ENCODE data around the gene L3HYPDH.
"Not testable (repeated sequence)": the region's sequence is repeated elsewhere in the genome, so short reads cannot be mapped to it uniquely, and the experiment has no call there.

Gene L3HYPDH

GRCh38 chr14:59461891-59462290 is 22.3 kb downstream of the L3HYPDH start:
- Histone ChIP-seq H3K36me3 (ENCODE audit: insufficient read depth, low read length) (no peaks in the 10 kb centered on the region), H3K9me3 (ENCODE audit: control insufficient read depth, insufficient read depth, low read length) (no peaks in the 10 kb centered on the region), H3K4me1 (ENCODE audit: insufficient read depth, low read length) (no peaks in the 10 kb centered on the region), H3K9ac (ENCODE audit: low read depth, low read length) (no peak overlapping the region)

GRCh38 chr14:59460378-59460777 is 23.8 kb downstream of the L3HYPDH start:
- no peak overlapping the region for H3K9ac ChIP-seq (ENCODE audit: low read depth, low read length)

GRCh38 chr14:59458486-59458885 is 25.7 kb downstream of the L3HYPDH start:
- H3K9me3 ChIP-seq (ENCODE audit: control insufficient read depth, insufficient read depth, low read length): no peaks in the 10 kb centered on the region
- no peaks in the 10 kb centered on the region for H3K4me1 ChIP-seq (ENCODE audit: insufficient read depth, low read length)
- H3K36me3 ChIP-seq (ENCODE audit: insufficient read depth, low read length): no peaks in the 10 kb centered on the region
- H3K9ac ChIP-seq (ENCODE audit: low read depth, low read length): no peak overlapping the region

More at GRCh38 chr14:59460378-59460777, 23.8 kb downstream of the L3HYPDH start:
- Histone ChIP-seq H3K9me3 (ENCODE audit: control insufficient read depth, insufficient read depth, low read length) (no peaks in the 10 kb centered on the region), H3K36me3 (ENCODE audit: insufficient read depth, low read length) (no peaks in the 10 kb centered on the region), H3K4me1 (ENCODE audit: insufficient read depth, low read length) (no peaks in the 10 kb centered on the region)

GRCh38 chr14:59455411-59455810 is 28.8 kb downstream of the L3HYPDH start:
- H3K36me3 ChIP-seq (ENCODE audit: insufficient read depth, low read length): no peaks in the 10 kb centered on the region
- no peak overlapping the region for H3K9ac ChIP-seq (ENCODE audit: low read depth, low read length)
- no peaks in the 10 kb centered on the region for H3K9me3 ChIP-seq (ENCODE audit: control insufficient read depth, insufficient read depth, low read length)

GRCh38 chr14:59454139-59454538 is 30.1 kb downstream of the L3HYPDH start:
- no peak overlapping the region for H3K9ac ChIP-seq (ENCODE audit: low read depth, low read length)
- H3K36me3 ChIP-seq (ENCODE audit: insufficient read depth, low read length): no peaks in the 10 kb centered on the region
- no peaks in the 10 kb centered on the region for H3K4me1 ChIP-seq (ENCODE audit: insufficient read depth, low read length)
- no peaks in the 10 kb centered on the region for H3K9me3 ChIP-seq (ENCODE audit: control insufficient read depth, insufficient read depth, low read length)

More at GRCh38 chr14:59455411-59455810, 28.8 kb downstream of the L3HYPDH start:
- no peaks in the 10 kb centered on the region for H3K4me1 ChIP-seq (ENCODE audit: insufficient read depth, low read length)

GRCh38 chr14:59451849-59452248 is 32.4 kb downstream of the L3HYPDH start:
- Histone ChIP-seq H3K9ac (ENCODE audit: low read depth, low read length) (no peak overlapping the region), H3K9me3 (ENCODE audit: control insufficient read depth, insufficient read depth, low read length) (no peaks in the 10 kb centered on the region), H3K36me3 (ENCODE audit: insufficient read depth, low read length) (no peaks in the 10 kb centered on the region), H3K4me1 (ENCODE audit: insufficient read depth, low read length) (no peaks in the 10 kb centered on the region)

GRCh38 chr14:59450716-59451115 is 33.5 kb downstream of the L3HYPDH start:
- Histone ChIP-seq H3K36me3 (ENCODE audit: insufficient read depth, low read length) (no peaks in the 10 kb centered on the region), H3K9me3 (ENCODE audit: control insufficient read depth, insufficient read depth, low read length) (no peaks in the 10 kb centered on the region), H3K4me1 (ENCODE audit: insufficient read depth, low read length) (no peaks in the 10 kb centered on the region), H3K9ac (ENCODE audit: low read depth, low read length) (no peak overlapping the region)

GRCh38 chr14:59448673-59449072 is 35.5 kb downstream of the L3HYPDH start:
- H3K36me3 ChIP-seq (ENCODE audit: insufficient read depth, low read length); H3K9ac ChIP-seq (ENCODE audit: low read depth, low read length); H3K9me3 ChIP-seq (ENCODE audit: control insufficient read depth, insufficient read depth, low read length); H3K4me1 ChIP-seq (ENCODE audit: insufficient read depth, low read length): not testable (repeated sequence)

DNA sequence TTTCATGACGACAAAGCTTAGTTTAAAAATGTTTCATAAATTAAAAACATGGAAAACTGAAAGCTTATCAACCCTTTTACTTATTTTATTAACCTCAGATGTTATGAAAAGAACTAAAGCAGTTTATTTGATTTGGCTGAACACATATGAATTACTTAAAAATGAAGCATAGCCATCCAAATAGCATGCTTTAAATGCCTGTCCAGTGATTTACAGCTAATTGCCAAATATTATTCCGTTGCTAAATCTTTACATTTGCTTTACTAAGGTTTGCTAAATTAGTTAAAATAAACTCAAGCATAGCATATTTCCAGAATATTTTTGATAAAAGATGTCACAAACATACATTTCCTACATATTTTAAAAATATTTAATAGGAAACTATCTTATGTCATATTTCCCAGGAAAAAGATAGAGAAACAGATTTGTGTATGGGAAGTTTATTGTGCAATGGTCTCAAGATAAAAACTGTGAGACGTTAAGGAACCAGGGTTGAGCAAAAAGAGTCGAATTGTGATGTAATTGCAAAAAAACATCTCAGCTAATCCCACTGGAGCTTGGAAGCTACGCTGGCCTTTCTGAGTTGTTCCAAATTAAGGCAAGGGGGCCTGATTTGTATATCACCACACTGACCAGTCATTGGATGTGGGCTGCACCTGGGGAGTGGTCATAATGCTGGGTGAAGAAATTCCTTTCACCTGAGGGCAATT is 44.8 kb downstream of the L3HYPDH start:
- Histone ChIP-seq H3K9ac (ENCODE audit: low read depth, low read length) (no peak overlapping the region), H3K36me3 (ENCODE audit: insufficient read depth, low read length) (no peaks in the 10 kb centered on the region), H3K4me1 (ENCODE audit: insufficient read depth, low read length) (no peaks in the 10 kb centered on the region), H3K9me3 (ENCODE audit: control insufficient read depth, insufficient read depth, low read length) (no peaks in the 10 kb centered on the region)

DNA sequence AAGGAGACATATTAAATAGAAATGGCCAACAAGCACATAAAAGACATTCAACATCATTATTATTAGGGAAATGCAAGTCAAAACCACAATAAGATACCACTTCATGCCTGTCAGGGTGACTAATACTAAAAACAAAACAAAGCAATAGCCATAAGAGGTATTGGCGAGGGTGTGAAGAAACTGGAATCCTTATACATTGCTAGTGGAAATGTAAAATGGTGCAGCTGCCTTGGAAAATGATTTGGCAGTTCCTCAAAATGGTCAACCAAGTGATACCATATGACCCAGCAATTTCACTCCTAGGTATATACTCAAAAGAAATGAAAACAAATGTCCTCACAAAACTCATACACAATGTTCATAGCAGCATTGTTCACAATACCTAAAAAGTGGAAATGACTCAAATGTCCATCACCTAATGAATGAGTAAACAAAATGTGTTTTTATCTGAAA is 46.0 kb downstream of the L3HYPDH start:
- Histone ChIP-seq H3K36me3 (ENCODE audit: insufficient read depth, low read length) (no peaks in the 10 kb centered on the region), H3K9ac (ENCODE audit: low read depth, low read length) (no peak overlapping the region), H3K9me3 (ENCODE audit: control insufficient read depth, insufficient read depth, low read length) (no peaks in the 10 kb centered on the region), H3K4me1 (ENCODE audit: insufficient read depth, low read length) (no peaks in the 10 kb centered on the region)

- Histone ChIP-seq H3K4me1 (ENCODE audit: insufficient read depth, low read length) (no peaks in the 10 kb centered on the region), H3K9ac (ENCODE audit: low read depth, low read length) (no peak overlapping the region), H3K9me3 (ENCODE audit: control insufficient read depth, insufficient read depth, low read length) (no peaks in the 10 kb centered on the region), H3K36me3 (ENCODE audit: insufficient read depth, low read length) (no peaks in the 10 kb centered on the region)
Measured at GRCh38 chr14:59435987-59436386, 48.2 kb downstream of the L3HYPDH start.

DNA sequence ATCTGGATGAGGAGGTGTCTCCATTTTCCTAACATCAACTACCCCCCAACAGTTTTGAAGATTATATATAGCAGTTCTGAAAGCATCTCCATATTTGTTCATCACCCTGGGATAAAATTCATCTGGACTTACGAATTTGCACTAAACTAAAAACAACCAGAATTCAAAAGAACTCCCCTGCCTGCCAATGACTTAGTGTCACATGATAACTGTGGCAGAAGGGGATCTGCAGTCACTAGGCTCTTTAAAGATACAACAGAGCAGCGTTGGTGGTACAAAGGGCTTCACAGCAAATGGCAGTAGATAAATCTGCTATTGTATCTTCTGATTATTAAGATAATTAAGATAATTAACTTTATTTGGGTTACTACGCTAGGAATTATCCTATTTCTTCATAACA is 49.1 kb downstream of the L3HYPDH start:
- H3K9me3 ChIP-seq (ENCODE audit: control insufficient read depth, insufficient read depth, low read length): no peaks in the 10 kb centered on the region
- no peak overlapping the region for H3K9ac ChIP-seq (ENCODE audit: low read depth, low read length)
- H3K36me3 ChIP-seq (ENCODE audit: insufficient read depth, low read length): no peaks in the 10 kb centered on the region
- H3K4me1 ChIP-seq (ENCODE audit: insufficient read depth, low read length): no peaks in the 10 kb centered on the region

- H3K36me3 ChIP-seq (ENCODE audit: insufficient read depth, low read length): no peaks in the 10 kb centered on the region
- no peaks in the 10 kb centered on the region for H3K9me3 ChIP-seq (ENCODE audit: control insufficient read depth, insufficient read depth, low read length)
- peaks cover 4% of the 10 kb centered on the region; the same call in 1 of the 2 replicates for H3K4me1 ChIP-seq (ENCODE audit: insufficient read depth, low read length)
- H3K9ac ChIP-seq (ENCODE audit: low read depth, low read length): no peak overlapping the region
Measured at GRCh38 chr14:59429790-59430189, 54.4 kb downstream of the L3HYPDH start.

DNA sequence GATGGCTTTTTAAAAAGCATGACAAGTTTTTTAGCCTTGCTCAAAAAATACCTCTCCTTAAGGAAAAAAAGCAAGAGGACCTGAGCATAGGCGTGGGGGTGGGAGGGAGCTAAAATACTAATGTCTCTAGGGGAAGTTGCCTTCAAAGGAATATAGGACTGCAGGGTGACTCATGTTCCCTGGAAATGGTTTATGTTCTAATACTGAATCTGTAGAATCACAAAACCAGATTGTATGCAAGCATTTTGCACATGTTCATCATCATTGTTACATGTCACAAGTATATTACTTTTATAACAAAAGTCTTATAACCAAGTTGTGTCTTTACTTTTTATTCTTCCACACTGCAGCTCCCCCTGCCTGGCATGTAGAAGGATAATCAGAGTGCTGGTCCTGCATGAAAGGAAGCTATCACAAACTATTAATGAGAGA is 55.6 kb downstream of the L3HYPDH start:
- H3K9ac ChIP-seq (ENCODE audit: low read depth, low read length): no peak overlapping the region
- H3K36me3 ChIP-seq (ENCODE audit: insufficient read depth, low read length): no peaks in the 10 kb centered on the region
- H3K4me1 ChIP-seq (ENCODE audit: insufficient read depth, low read length): peaks cover 4% of the 10 kb centered on the region; the same call in 1 of the 2 replicates
- no peaks in the 10 kb centered on the region for H3K9me3 ChIP-seq (ENCODE audit: control insufficient read depth, insufficient read depth, low read length)

Data from ES-I3 (cell line).